Gastroesophageal sphincter (tissue), 3 donors: ENCODE results near the gene DKK3.

Source experiments
- EP300 ChIP-seq: sonication (generic); formaldehyde crosslinking; IDR thresholded peaks from one replicate; pipeline ENCODE4 v1.6.1; 2017; ENCODE audit warnings: antibody characterized with exemption, mild to moderate bottlenecking
- TF ChIP-seq, protein P1 (sequence below), 4 experiments: fragments of 200-600 bp in 2 of 4; fragments of 450-650 bp in 2 of 4; sonication (generic) in 1 of 4; IDR thresholded peaks; one replicate each; pipeline ENCODE4 v1.5.1; 2017 to 2019; ENCODE audit warnings: antibody characterized with exemption in 4 of 4, mild to moderate bottlenecking in 2 of 4, moderate library complexity in 2 of 4

DNA sequence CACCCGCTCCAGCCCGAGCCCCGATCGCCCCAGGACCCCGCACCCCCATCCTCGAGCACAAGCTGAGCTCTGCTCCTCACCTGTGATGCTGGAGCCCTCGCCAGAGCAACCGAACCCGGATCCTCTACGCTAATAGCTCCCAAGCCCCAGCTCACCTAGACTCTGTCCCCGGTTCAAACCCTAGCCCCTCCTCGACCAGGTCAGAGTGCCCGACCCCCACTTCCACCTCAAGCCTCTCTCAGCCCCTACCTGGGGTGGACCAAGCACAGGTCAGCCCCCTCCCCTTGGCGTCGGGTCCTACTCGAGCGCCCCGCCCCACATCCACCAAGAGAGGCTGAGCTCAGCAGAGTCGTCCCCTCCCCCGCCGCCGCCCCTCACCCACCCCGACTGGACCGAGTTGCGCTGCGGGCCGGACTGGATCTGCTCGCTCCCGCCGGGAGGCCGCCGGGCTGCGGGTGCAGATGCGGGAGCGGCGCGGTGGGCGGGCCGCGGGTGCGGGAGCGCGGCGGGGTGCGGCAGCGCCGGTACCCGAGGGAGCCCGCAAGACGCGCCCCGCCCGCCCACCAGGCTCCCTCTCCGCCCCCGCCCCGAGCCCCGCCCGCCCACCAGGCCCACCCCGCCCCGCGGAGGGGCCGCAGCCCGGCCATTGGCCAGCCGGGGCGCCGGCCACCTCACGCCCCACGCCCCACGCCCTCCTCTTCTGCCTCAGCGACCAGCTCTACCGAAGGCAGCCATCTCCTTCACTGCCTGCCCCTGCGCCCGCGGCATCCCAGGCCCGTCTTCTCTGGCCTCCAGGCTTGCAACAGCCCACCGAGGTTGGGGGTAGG lies 577 bp upstream of the DKK3 start:
- TF ChIP-seq, protein P1, sequence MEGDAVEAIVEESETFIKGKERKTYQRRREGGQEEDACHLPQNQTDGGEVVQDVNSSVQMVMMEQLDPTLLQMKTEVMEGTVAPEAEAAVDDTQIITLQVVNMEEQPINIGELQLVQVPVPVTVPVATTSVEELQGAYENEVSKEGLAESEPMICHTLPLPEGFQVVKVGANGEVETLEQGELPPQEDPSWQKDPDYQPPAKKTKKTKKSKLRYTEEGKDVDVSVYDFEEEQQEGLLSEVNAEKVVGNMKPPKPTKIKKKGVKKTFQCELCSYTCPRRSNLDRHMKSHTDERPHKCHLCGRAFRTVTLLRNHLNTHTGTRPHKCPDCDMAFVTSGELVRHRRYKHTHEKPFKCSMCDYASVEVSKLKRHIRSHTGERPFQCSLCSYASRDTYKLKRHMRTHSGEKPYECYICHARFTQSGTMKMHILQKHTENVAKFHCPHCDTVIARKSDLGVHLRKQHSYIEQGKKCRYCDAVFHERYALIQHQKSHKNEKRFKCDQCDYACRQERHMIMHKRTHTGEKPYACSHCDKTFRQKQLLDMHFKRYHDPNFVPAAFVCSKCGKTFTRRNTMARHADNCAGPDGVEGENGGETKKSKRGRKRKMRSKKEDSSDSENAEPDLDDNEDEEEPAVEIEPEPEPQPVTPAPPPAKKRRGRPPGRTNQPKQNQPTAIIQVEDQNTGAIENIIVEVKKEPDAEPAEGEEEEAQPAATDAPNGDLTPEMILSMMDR (IDR thresholded peaks at IDR 0.05) = no peak
- no peak for TF ChIP-seq EP300
